Esophagus squamous epithelium (tissue), 5 donors: Measurements from ENCODE around the gene EPHA3. TPM values are rescaled to one million over a fixed set of nuclear protein-coding genes. Genes with fewer than 3 reads are reported as not detected.

Experiments
- DNase-seq: peaks from one replicate; lab custom pipeline; 2025; lab: John Stamatoyannopoulos, UW
- H3K27ac ChIP-seq, 4 donors: fragments of 200-600 bp; sonication (generic); one replicate each; pipeline ENCODE4 v1.5.1; 2016 to 2019; ENCODE audit warnings: mild to moderate bottlenecking in 1 of 4
- H3K27me3 ChIP-seq, 4 donors: fragments of 200-600 bp; sonication (generic); 1 replicate in 3 of 4; 2 replicates in 1 of 4; pipeline versions ENCODE4 v1.5.1 to v1.6.0; 2017 to 2021; ENCODE audit warnings: antibody characterized with exemption in 1 of 4
- H3K36me3 ChIP-seq, 3 donors: fragments of 200-600 bp; sonication (generic); one replicate each; pipeline ENCODE4 v1.5.1; 2016 to 2019
- H3K4me1 ChIP-seq, 3 donors: fragments of 200-600 bp; sonication (generic); one replicate each; pipeline ENCODE4 v1.5.1; 2017 to 2019
- H3K4me3 ChIP-seq, 4 donors: fragments of 200-600 bp; sonication (generic); 1 replicate in 3 of 4; 2 replicates in 1 of 4; pipeline ENCODE4 v1.5.1; 2016 to 2019; ENCODE audit warnings: mild to moderate bottlenecking in 2 of 4, moderate library complexity in 1 of 4
- H3K9me3 ChIP-seq, 3 donors: fragments of 200-600 bp; sonication (generic); one replicate each; pipeline ENCODE4 v1.5.1; 2016 to 2019
- CTCF ChIP-seq, 6 experiments: fragments of 450-650 bp in 4 of 6; fragments of 200-600 bp in 2 of 6; sonication (generic) in 2 of 6; IDR thresholded peaks; one replicate each; pipeline ENCODE4 v1.5.1; 2016 to 2019; ENCODE audit warnings: antibody characterized with exemption in 6 of 6, mild to moderate bottlenecking in 4 of 6, moderate library complexity in 4 of 6
- POLR2A ChIP-seq, 4 donors: fragments of 450-650 bp; IDR thresholded peaks; one replicate each; pipeline ENCODE4 v1.6.1; 2017; ENCODE audit warnings: antibody characterized with exemption in 4 of 4, mild to moderate bottlenecking in 4 of 4, moderate library complexity in 3 of 4
- WGBS, 2 donors: methylation state at CpG; one replicate each; pipeline ENCODE4 v1.1.5; 2018; 5-methylcytosine and 5-hydroxymethylcytosine counted together
- intact Hi-C: fragments of 100-400 bp; cut with DNase I; formaldehyde crosslinking; loops from one replicate; pipeline ENCODE4 v1.15.0; 2022
- total RNA-seq, 4 donors: library from RNA; depleted of rRNA; stranded (reverse); fragments of >200 nt; gene quantifications; one replicate each; pipeline ENCODE4 v1.1.0, GENCODE V29; 2016
- donor health status: DM: yes; HTN: yes; CAD: no.

The EPHA3 gene
- total RNA-seq, 4 donors from 2014 or later = 0.38 to 3.6 (median 1.4) TPM

- DNase-seq = no peak
- no peaks in the 10 kb centered on the region for H3K4me1 ChIP-seq
- H3K27ac ChIP-seq = no peak overlapping the region
- no peak for TF ChIP-seq POLR2A (IDR thresholded peaks at IDR 0.05)
- TF ChIP-seq CTCF (IDR thresholded peaks at IDR 0.05) = no peak
- intact Hi-C loops = no loop called here
- no peak overlapping the region for H3K4me3 ChIP-seq
- no peaks in the 10 kb centered on the region for H3K9me3 ChIP-seq
- no peaks in the 10 kb centered on the region for H3K27me3 ChIP-seq
- 56 to 80% methylated on average over 1 of the region's 1 CpG for WGBS, 2 donors
- H3K36me3 ChIP-seq = no peaks in the 10 kb centered on the region
Measured at GRCh38 chr3:89260721-89261120, 153.3 kb downstream of the EPHA3 start.

GRCh38 chr3:89261673-89262072, 154.3 kb downstream of the EPHA3 start:
- no peak overlapping the region for H3K27ac ChIP-seq
- TF ChIP-seq CTCF (IDR thresholded peaks at IDR 0.05) (no peak), POLR2A (IDR thresholded peaks at IDR 0.05) (no peak)
- H3K4me3 ChIP-seq = no peak overlapping the region
- DNase-seq = no peak
- H3K9me3 ChIP-seq = no peaks in the 10 kb centered on the region
- no peaks in the 10 kb centered on the region for H3K4me1 ChIP-seq
- H3K36me3 ChIP-seq = no peaks in the 10 kb centered on the region
- 89 to 90% methylated on average over 4 of the region's 4 CpGs for WGBS, 2 donors
- intact Hi-C loops = no loop called here
- no peaks in the 10 kb centered on the region for H3K27me3 ChIP-seq

- Histone ChIP-seq H3K4me1 (no peaks in the 10 kb centered on the region), H3K27ac (no peak overlapping the region), H3K36me3 (no peaks in the 10 kb centered on the region), H3K9me3 (no peaks in the 10 kb centered on the region), H3K4me3 (no peak overlapping the region), H3K27me3 (no peaks in the 10 kb centered on the region)
- TF ChIP-seq POLR2A (IDR thresholded peaks at IDR 0.05) (no peak), CTCF (IDR thresholded peaks at IDR 0.05) (no peak)
- intact Hi-C loops = no loop called here
- no peak for DNase-seq
- WGBS, 2 donors = 94 to 96% methylated on average over 14 to 15 of the region's 15 CpGs
Measured at GRCh38 chr3:89262309-89262929, 155.0 kb downstream of the EPHA3 start.

GRCh38 chr3:89264037-89264560, 156.7 kb downstream of the EPHA3 start:
- intact Hi-C loops = no loop called here
- no peak for DNase-seq
- TF ChIP-seq POLR2A (IDR thresholded peaks at IDR 0.05) (no peak), CTCF (IDR thresholded peaks at IDR 0.05) (no peak)
- Histone ChIP-seq H3K27ac (no peak overlapping the region), H3K4me1 (no peaks in the 10 kb centered on the region), H3K9me3 (no peaks in the 10 kb centered on the region), H3K36me3 (no peaks in the 10 kb centered on the region), H3K4me3 (no peak overlapping the region), H3K27me3 (no peaks in the 10 kb centered on the region)
- WGBS, 2 donors = 77 to 87% methylated on average over 6 of the region's 6 CpGs

- no peak overlapping the region for H3K4me3 ChIP-seq
- no peaks in the 10 kb centered on the region for H3K36me3 ChIP-seq
- H3K27me3 ChIP-seq = no peaks in the 10 kb centered on the region
- DNase-seq = no peak
- intact Hi-C loops = no loop called here
- 70 to 73% methylated on average over 1 of the region's 1 CpG for WGBS, 2 donors
- H3K4me1 ChIP-seq = no peaks in the 10 kb centered on the region
- H3K27ac ChIP-seq = no peak overlapping the region
- TF ChIP-seq CTCF (IDR thresholded peaks at IDR 0.05) (no peak), POLR2A (IDR thresholded peaks at IDR 0.05) (no peak)
- no peaks in the 10 kb centered on the region for H3K9me3 ChIP-seq
Measured at GRCh38 chr3:89266074-89266473, 158.7 kb downstream of the EPHA3 start.
